CD4-positive, alpha-beta T cell (primary cell): Measurements from ENCODE around the gene SNUPN. TPM values are rescaled to one million over a fixed set of nuclear protein-coding genes. Genes with fewer than 3 reads are reported as not detected.
A peak's percentile ranks its signal among the peaks of the same experiment; 100 is the strongest.

ENCODE experiments used
- ATAC-seq: fragments of 200-7000 bp; cut with Tn5 transposase; one replicate; pipeline ENCODE4 v1.10.0; 2022; ENCODE audit warnings: mild to moderate bottlenecking; ENCODE audit not compliant: poor library complexity
- CTCF ChIA-PET: fragments of 350-600 bp; sonication (Branson Sonifier 250); formaldehyde crosslinking; loops from one replicate; lab custom pipeline; 2021; ENCODE audit warnings: antibody characterized with exemption, inconsistent platforms; lab: Charles Lee
- POLR2A ChIA-PET: fragments of 350-600 bp; sonication (Branson Sonifier 250); formaldehyde crosslinking; loops from one replicate; lab custom pipeline; 2021; ENCODE audit warnings: antibody characterized with exemption, inconsistent platforms; lab: Charles Lee
- DNase-seq, 14 experiments: peaks; one replicate each; pipeline ENCODE4 v3.0.0-alpha.2; 2013 to 2020; ENCODE audit warnings: mixed read lengths in 2 of 14
- H3K27ac ChIP-seq, 2 donors: one replicate each; pipeline versions ENCODE4 v1.5.1 to v1.7.0; 2013; ENCODE audit warnings: low read length in 2 of 2, low read depth in 1 of 2, mild to moderate bottlenecking in 1 of 2
- H3K27me3 ChIP-seq, 2 experiments: 1 replicate in 1 of 2; 2 replicates in 1 of 2; pipeline versions ENCODE4 v1.6.1 to v1.7.0; 2013; ENCODE audit warnings: low read length in 2 of 2, control low read depth in 1 of 2, mild to moderate bottlenecking in 1 of 2, moderate library complexity in 1 of 2; ENCODE audit not compliant: insufficient read depth in 2 of 2, control insufficient read depth in 1 of 2
- H3K36me3 ChIP-seq: one replicate; pipeline ENCODE4 v1.6.1; 2013; ENCODE audit warnings: low read length, control low read depth; ENCODE audit not compliant: insufficient read depth
- H3K4me1 ChIP-seq: one replicate; pipeline ENCODE4 v1.6.1; 2013; ENCODE audit warnings: low read length, control low read depth; ENCODE audit not compliant: insufficient read depth
- H3K4me3 ChIP-seq: one replicate; pipeline ENCODE4 v1.5.1; 2013; ENCODE audit warnings: mild to moderate bottlenecking, low read length, moderate library complexity
- H3K9me3 ChIP-seq, 2 experiments: 1 replicate in 1 of 2; 2 replicates in 1 of 2; pipeline versions ENCODE4 v1.6.1 to v1.7.0; 2013; ENCODE audit warnings: low read length in 2 of 2, mild to moderate bottlenecking in 2 of 2, control low read depth in 1 of 2, moderate library complexity in 1 of 2; ENCODE audit not compliant: control insufficient read depth in 1 of 2, insufficient read depth in 1 of 2
- H3K27ac Mint-ChIP-seq: one replicate; pipeline ENCODE4 v1.8.0; 2020; ENCODE audit warnings: mixed read lengths
- H3K27me3 Mint-ChIP-seq: one replicate; pipeline ENCODE4 v1.8.0; 2021; ENCODE audit warnings: mixed read lengths
- H3K36me3 Mint-ChIP-seq: one replicate; pipeline ENCODE4 v1.8.0; 2021; ENCODE audit warnings: low read depth, mixed read lengths
- H3K4me1 Mint-ChIP-seq: one replicate; pipeline ENCODE4 v1.8.0; 2021; ENCODE audit warnings: low read depth, mixed read lengths
- H3K4me3 Mint-ChIP-seq: one replicate; pipeline ENCODE4 v1.8.0; 2020; ENCODE audit warnings: mild to moderate bottlenecking, mixed read lengths
- H3K9me3 Mint-ChIP-seq: one replicate; pipeline ENCODE4 v1.8.0; 2020; ENCODE audit warnings: mixed read lengths
- CTCF ChIP-seq: fragments of 200-600 bp; IDR thresholded peaks from one replicate; pipeline ENCODE4 v1.8.0; 2022; ENCODE audit warnings: antibody characterized with exemption, mild to moderate bottlenecking
- intact Hi-C, 2 experiments: fragments of 100-400 bp; cut with DNase I in 1 of 2; cut with micrococcal nuclease in 1 of 2; formaldehyde crosslinking; loops; one replicate each; pipeline versions ENCODE4 v1.15.1 to v1.9.0; 2023 to 2025; cut with DNase I, micrococcal nuclease
- total RNA-seq, 174 experiments: library from RNA in 2 of 174; stranded (reverse) in 2 of 174; gene quantifications; one replicate each; pipeline ENCODE4 v1.2.3 and lab custom pipeline; 2021 to 2026

SNUPN gene
- total RNA-seq, 2 experiments from 2014 or later, result 10.0 to 11.6 TPM

GRCh38 chr15:75578948-75579920 is 46.3 kb downstream of the SNUPN start, which contains the start of gene PTPN9:
Gene PTPN9, minus strand, starts transcription at chr15:75579315. Its CDS starts 539 bp downstream, at chr15:75578776.
- ChIA-PET CTCF (interaction anchor here (0.8 to 2.7 kb wide), 6 partner anchors 12 to 127 kb away, joined by 4 to 15 read pairs (median 8); partner anchors contain the start of genes IMP3, SIN3A, SNUPN and SNX33), POLR2A (interaction anchor here (0.7 to 2.8 kb wide), 15 partner anchors 8 to 211 kb away, joined by 3 to 59 read pairs (median 4); partner anchors contain the start of genes IMP3, MAN2C1, SIN3A and SNUPN)
- H3K4me1 ChIP-seq, result peaks cover 22% of the 10 kb centered on the region
- DNase-seq, result peak; percentile 46 to 82 (median 64)
- H3K27me3 Mint-ChIP-seq, result no peaks in the 10 kb centered on the region
- peak within 1 kb of the TSS; percentile 82 for H3K27ac Mint-ChIP-seq
- H3K4me3 ChIP-seq, result peak within 1 kb of the TSS; percentile 79
- peak; percentile 66 for TF ChIP-seq CTCF
- H3K4me3 Mint-ChIP-seq, result peak within 1 kb of the TSS; percentile 97
- peak; percentile 82 for ATAC-seq
- H3K36me3 ChIP-seq, result no peaks in the 10 kb centered on the region
- H3K27ac ChIP-seq, result peak within 1 kb of the TSS; percentile 50 to 70
- no peaks in the 10 kb centered on the region for H3K27me3 ChIP-seq
- intact Hi-C loops, result loop anchor here (2.0 to 10.0 kb wide), 3 partner anchors 28 to 62 kb away; partner anchors contain the start of genes IMP3 (in 2 of the 2) and SNUPN (in 1 of the 2)
- peaks cover 11% of the 10 kb centered on the region for H3K36me3 Mint-ChIP-seq
- peaks cover 26% of the 10 kb centered on the region for H3K4me1 Mint-ChIP-seq
- H3K9me3 Mint-ChIP-seq, result no peaks in the 10 kb centered on the region
- no peaks in the 10 kb centered on the region for H3K9me3 ChIP-seq

- CTCF ChIA-PET, result interaction anchor here (0.8 to 2.7 kb wide), 7 partner anchors 11 to 127 kb away, joined by 4 to 15 read pairs (median 6); partner anchors contain the start of genes IMP3, SIN3A, SNUPN and SNX33
- H3K27me3 ChIP-seq, result no peaks in the 10 kb centered on the region
- no peaks in the 10 kb centered on the region for H3K9me3 Mint-ChIP-seq
- H3K27ac Mint-ChIP-seq, result peak overlapping the region; percentile 82
- ATAC-seq (peak; percentile 36), DNase-seq (peak in 10 of 14 experiments; percentile 2 to 66 (median 25))
- no peaks in the 10 kb centered on the region for H3K9me3 ChIP-seq
- TF ChIP-seq CTCF, result no peak
- intact Hi-C loops, result loop anchor here (2.0 to 10.0 kb wide), 3 partner anchors 28 to 62 kb away; partner anchors contain the start of genes IMP3 (in 2 of the 2) and SNUPN (in 1 of the 2)
- peaks cover 29% of the 10 kb centered on the region for H3K4me1 ChIP-seq
- POLR2A ChIA-PET, result interaction anchor here (0.7 to 2.8 kb wide), 16 partner anchors 7 to 210 kb away, joined by 3 to 59 read pairs (median 4); partner anchors contain the start of genes IMP3, MAN2C1, SIN3A and SNUPN
- H3K36me3 ChIP-seq, result no peaks in the 10 kb centered on the region
- H3K27ac ChIP-seq, result peak overlapping the region; percentile 50 to 70
- peaks cover 35% of the 10 kb centered on the region for H3K4me1 Mint-ChIP-seq
- H3K36me3 Mint-ChIP-seq, result peaks cover 11% of the 10 kb centered on the region
- no peaks in the 10 kb centered on the region for H3K27me3 Mint-ChIP-seq
- H3K4me3 ChIP-seq, result peak overlapping the region; percentile 79
- H3K4me3 Mint-ChIP-seq, result peak overlapping the region; percentile 97
Observed at GRCh38 chr15:75578173-75578947, 47.2 kb downstream of the SNUPN start.
